Hepatocyte (in vitro differentiated cells): ENCODE results near the gene RANBP10. TPM values are rescaled to one million over a fixed set of nuclear protein-coding genes. Genes with fewer than 3 reads are reported as not detected.

Experiments
- DNase-seq: peaks from one replicate; pipeline ENCODE4 v3.0.0-alpha.2; 2016; ENCODE audit warnings: low spot score
- H2AFZ ChIP-seq: fragments of 200-600 bp; sonication (generic); 2 replicates; pipeline ENCODE4 v1.6.0; 2016; ENCODE audit warnings: antibody characterized with exemption, mild to moderate bottlenecking
- H3K27ac ChIP-seq: fragments of 200-600 bp; sonication (generic); 2 replicates; pipeline ENCODE4 v1.5.1; 2016; ENCODE audit warnings: mild to moderate bottlenecking
- H3K27me3 ChIP-seq: fragments of 200-600 bp; sonication (generic); 2 replicates; pipeline ENCODE4 v1.6.1; 2016
- H3K36me3 ChIP-seq: fragments of 200-600 bp; sonication (generic); replicated peaks from 2 replicates; pipeline ENCODE4 v1.5.1; 2016; ENCODE audit warnings: low read depth; ENCODE audit not compliant: insufficient read depth
- H3K4me1 ChIP-seq: fragments of 200-600 bp; sonication (generic); 2 replicates; pipeline ENCODE4 v1.5.1; 2016; ENCODE audit warnings: mild to moderate bottlenecking, moderate library complexity; ENCODE audit not compliant: insufficient read depth
- H3K4me2 ChIP-seq: fragments of 200-600 bp; sonication (generic); 2 replicates; pipeline ENCODE4 v1.6.0; 2016
- H3K4me3 ChIP-seq: fragments of 200-600 bp; sonication (generic); 2 replicates; pipeline ENCODE4 v1.5.1; 2016; ENCODE audit warnings: mild to moderate bottlenecking
- H3K79me2 ChIP-seq: fragments of 200-600 bp; sonication (generic); 2 replicates; pipeline ENCODE4 v1.6.0; 2017; ENCODE audit warnings: mild to moderate bottlenecking
- H3K9me2 ChIP-seq: fragments of 200-600 bp; sonication (generic); replicated peaks from 2 replicates; pipeline ENCODE4 v1.6.0; 2017; ENCODE audit warnings: mild to moderate bottlenecking; ENCODE audit not compliant: insufficient read depth
- H3K9me3 ChIP-seq: fragments of 200-600 bp; sonication (generic); 2 replicates; pipeline ENCODE4 v1.5.1; 2016; ENCODE audit warnings: low read depth, mild to moderate bottlenecking
- H4K20me1 ChIP-seq: fragments of 200-600 bp; sonication (generic); 2 replicates; pipeline ENCODE4 v1.6.0; 2016; ENCODE audit warnings: mild to moderate bottlenecking; ENCODE audit not compliant: insufficient read depth, poor library complexity, severe bottlenecking
- CTCF ChIP-seq: fragments of 200-600 bp; sonication (generic); IDR thresholded peaks from 2 replicates; pipeline ENCODE4 v1.5.1; 2016; ENCODE audit warnings: antibody characterized with exemption, mild to moderate bottlenecking; ENCODE audit not compliant: poor library complexity
- EZH2 ChIP-seq: fragments of 200-600 bp; sonication (generic); IDR thresholded peaks from 2 replicates; pipeline ENCODE4 v1.6.1; 2016; ENCODE audit warnings: antibody characterized with exemption, mild to moderate bottlenecking, borderline replicate concordance
- EZH2phosphoT487 ChIP-seq: fragments of 200-600 bp; sonication (generic); IDR thresholded peaks from one replicate; pipeline ENCODE4 v1.6.1; 2018; ENCODE audit warnings: antibody characterized with exemption, mild to moderate bottlenecking, low read depth, moderate library complexity; ENCODE audit not compliant: unreplicated experiment, severe bottlenecking
- WGBS: methylation state at CpG from one replicate; pipeline ENCODE4 v1.1.6; 2016; ENCODE audit warnings: low lambda C conversion rate; ENCODE audit errors: missing lambda C conversion rate; 5-methylcytosine and 5-hydroxymethylcytosine counted together
- polyA plus RNA-seq: library from polyadenylated mRNA; unstranded; fragments of >200 nt; fragmentation: Nextera tagmentation; extraction: Ambion mirVana; gene quantifications from 2 replicates; pipeline ENCODE4 v1.2.1, GENCODE V29; 2016
- total RNA-seq: library from RNA; depleted of rRNA; stranded (reverse); fragments of >200 nt; gene quantifications from 2 replicates; pipeline ENCODE4 v1.2.3, GENCODE V29; 2014

The RANBP10 gene
- total and polyA plus RNA-seq, 2 experiments from 2014 or later, result 8.6 to 12.6 TPM

DNA sequence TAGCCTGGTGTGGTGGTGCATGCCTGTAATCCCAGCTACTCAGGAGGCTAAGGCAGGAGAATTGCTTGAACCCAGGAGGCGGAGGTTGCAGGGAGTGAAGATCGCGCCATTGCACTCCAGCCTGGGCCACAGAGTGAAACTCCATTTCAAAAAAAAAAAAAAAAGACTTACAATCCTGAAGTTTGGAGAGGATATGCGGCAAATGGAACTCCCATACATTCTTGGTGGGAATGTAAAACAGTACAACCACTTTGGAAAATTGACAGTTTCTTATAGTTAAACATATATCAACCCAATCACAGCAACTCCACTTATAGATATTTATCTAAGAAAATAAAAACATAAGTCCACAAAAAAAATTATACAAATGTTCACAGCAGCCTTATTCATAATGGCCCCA, 99.2 kb downstream of the RANBP10 start:
- Histone ChIP-seq H3K36me3 (no peaks in the 10 kb centered on the region), H2AFZ (no peak overlapping the region), H3K79me2 (peaks cover 30% of the 10 kb centered on the region), H3K27me3 (no peaks in the 10 kb centered on the region), H4K20me1 (no peaks in the 10 kb centered on the region), H3K9me2 (no peaks in the 10 kb centered on the region), H3K9me3 (no peaks in the 10 kb centered on the region), H3K4me1 (no peaks in the 10 kb centered on the region), H3K27ac (no peak overlapping the region), H3K4me3 (no peak overlapping the region), H3K4me2 (no peak overlapping the region)
- TF ChIP-seq EZH2, result no peak
- no peak for TF ChIP-seq EZH2phosphoT487
- TF ChIP-seq CTCF, result no peak
- no peak for DNase-seq
- WGBS, result 93% methylated on average over 4 of the region's 4 CpGs

- Histone ChIP-seq H3K27me3 (no peaks in the 10 kb centered on the region), H2AFZ (no peak overlapping the region), H3K9me3 (no peaks in the 10 kb centered on the region), H3K36me3 (no peaks in the 10 kb centered on the region), H4K20me1 (no peaks in the 10 kb centered on the region), H3K79me2 (peaks cover 30% of the 10 kb centered on the region), H3K4me2 (no peak overlapping the region), H3K4me3 (no peak overlapping the region), H3K9me2 (no peaks in the 10 kb centered on the region), H3K4me1 (no peaks in the 10 kb centered on the region), H3K27ac (no peak overlapping the region)
- DNase-seq, result no peak
- TF ChIP-seq EZH2 (no peak), CTCF (no peak), EZH2phosphoT487 (no peak)
- WGBS, result 86% methylated on average over 5 of the region's 5 CpGs
Observed at GRCh38 chr16:67704110-67704509, 102.2 kb downstream of the RANBP10 start.

DNA sequence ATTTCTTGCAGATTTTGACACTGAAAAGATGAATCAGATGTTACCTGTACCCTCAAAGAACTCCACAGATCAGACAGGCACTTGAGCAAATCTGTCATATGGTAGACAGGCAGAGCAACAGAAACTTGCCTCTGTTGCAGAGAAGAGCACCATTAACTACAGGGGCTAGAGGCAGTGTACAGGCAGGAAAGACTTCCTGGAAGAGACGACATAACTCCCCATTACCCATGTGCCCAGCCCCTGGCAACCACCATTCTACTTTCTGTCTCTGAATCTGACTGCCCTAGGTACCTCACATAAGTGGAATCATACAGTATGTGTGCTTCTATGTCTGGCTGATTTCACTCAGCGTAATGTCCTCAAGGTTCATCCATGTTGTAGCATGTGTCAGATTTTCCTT, 102.7 kb downstream of the RANBP10 start:
- Histone ChIP-seq H3K9me3 (no peaks in the 10 kb centered on the region), H3K27me3 (no peaks in the 10 kb centered on the region), H3K4me2 (no peak overlapping the region), H4K20me1 (no peaks in the 10 kb centered on the region), H3K36me3 (no peaks in the 10 kb centered on the region), H3K9me2 (no peaks in the 10 kb centered on the region), H2AFZ (no peak overlapping the region), H3K79me2 (peaks cover 30% of the 10 kb centered on the region), H3K4me1 (no peaks in the 10 kb centered on the region), H3K4me3 (no peak overlapping the region), H3K27ac (no peak overlapping the region)
- TF ChIP-seq EZH2phosphoT487, result no peak
- 88% methylated on average over 2 of the region's 2 CpGs for WGBS
- no peak for DNase-seq

GRCh38 chr16:67702130-67702529, 104.2 kb downstream of the RANBP10 start:
- H3K4me3 ChIP-seq, result no peak overlapping the region
- DNase-seq, result no peak
- no peak overlapping the region for H3K27ac ChIP-seq
- no peaks in the 10 kb centered on the region for H3K9me3 ChIP-seq
- TF ChIP-seq CTCF (no peak), EZH2phosphoT487 (no peak), EZH2 (no peak)
- H3K4me2 ChIP-seq, result no peak overlapping the region
- H3K9me2 ChIP-seq, result no peaks in the 10 kb centered on the region
- H3K4me1 ChIP-seq, result no peaks in the 10 kb centered on the region
- H3K27me3 ChIP-seq, result no peaks in the 10 kb centered on the region
- H4K20me1 ChIP-seq, result no peaks in the 10 kb centered on the region
- peaks cover 23% of the 10 kb centered on the region for H3K79me2 ChIP-seq
- no peaks in the 10 kb centered on the region for H3K36me3 ChIP-seq
- H2AFZ ChIP-seq, result no peak overlapping the region
- 89% methylated on average over 4 of the region's 4 CpGs for WGBS
